Colon (tissue), 2 donors: ENCODE measurements around the gene NFKB1.
"Not testable (repeated sequence)": the region's sequence is repeated elsewhere in the genome, so short reads cannot be mapped to it uniquely, and the experiment has no call there.

Experiments used
- FAIRE-seq: peaks from 2 replicates; lab custom pipeline; 2012; peaks lifted over from hg19 to GRCh38; lab: Jason Lieb, UNC
- donor health status: control.
- donor health status: control.

Gene NFKB1

DNA sequence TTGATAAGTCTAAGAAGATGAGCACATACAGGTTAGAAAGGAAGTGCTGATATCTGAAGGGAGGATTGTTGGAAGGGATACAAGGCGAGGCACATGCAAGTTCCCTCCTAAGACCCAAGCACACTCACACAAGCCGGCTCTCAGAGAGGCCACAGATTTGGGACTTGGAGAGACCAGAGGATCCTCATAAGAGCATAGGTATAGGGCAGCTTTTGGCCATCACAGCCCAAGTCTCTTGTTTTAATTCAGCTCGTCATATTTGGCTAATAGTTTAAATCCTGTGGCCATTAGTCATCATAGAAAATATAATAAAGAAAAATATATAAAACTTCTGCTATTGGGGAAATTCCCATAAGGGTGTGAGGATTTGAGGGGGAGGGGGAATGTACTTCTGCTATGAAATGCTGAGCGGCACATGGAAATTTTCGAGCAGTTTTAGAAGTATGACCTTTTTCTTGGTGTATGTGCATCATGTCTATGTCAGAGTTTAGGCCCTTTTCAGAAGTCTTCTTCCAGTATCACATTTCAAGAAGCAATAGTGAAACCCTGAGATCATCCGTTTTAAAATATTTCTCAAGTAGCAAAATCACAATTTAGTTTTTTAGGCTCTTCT is 97.7 kb downstream of the NFKB1 start:
- no peak for FAIRE-seq

DNA sequence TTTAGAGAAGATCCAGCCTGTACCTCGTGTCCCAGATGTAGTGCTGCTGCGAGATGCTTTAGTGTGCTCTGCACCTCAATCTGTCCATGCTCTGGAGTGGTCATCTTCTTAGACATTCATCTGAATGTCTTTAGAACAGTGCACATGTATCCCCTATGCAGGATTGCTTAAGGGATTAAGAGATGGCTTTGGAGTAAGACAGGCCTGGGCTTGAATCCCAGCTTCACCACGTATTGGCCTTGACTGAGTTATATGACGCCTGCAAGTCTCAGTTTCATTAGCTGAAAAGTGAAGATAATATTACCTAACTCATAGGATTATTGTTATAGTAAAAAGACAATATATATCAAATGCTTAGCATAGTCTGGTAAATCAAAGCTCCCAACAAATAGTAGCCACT is 98.3 kb downstream of the NFKB1 start:
- no peak for FAIRE-seq

DNA sequence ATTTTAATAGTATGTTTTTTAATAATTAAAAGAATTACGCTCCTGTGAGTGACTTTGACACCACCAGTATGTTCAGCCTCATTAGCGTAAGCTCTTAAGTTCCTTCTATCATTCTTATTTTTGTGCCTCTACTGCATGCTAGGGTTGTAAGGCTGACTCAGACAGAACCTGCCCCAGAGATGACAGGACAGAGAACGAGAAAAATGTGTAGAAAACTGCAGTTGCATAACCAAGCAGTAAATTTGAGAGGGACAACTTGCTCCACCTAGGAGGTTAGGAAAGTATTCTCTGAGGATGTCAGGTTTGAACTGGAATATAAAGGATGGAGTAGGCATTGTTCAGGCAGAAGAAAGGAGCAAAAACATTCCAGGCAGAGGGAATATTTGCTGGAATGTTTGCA is 98.7 kb downstream of the NFKB1 start:
- no peak for FAIRE-seq

DNA sequence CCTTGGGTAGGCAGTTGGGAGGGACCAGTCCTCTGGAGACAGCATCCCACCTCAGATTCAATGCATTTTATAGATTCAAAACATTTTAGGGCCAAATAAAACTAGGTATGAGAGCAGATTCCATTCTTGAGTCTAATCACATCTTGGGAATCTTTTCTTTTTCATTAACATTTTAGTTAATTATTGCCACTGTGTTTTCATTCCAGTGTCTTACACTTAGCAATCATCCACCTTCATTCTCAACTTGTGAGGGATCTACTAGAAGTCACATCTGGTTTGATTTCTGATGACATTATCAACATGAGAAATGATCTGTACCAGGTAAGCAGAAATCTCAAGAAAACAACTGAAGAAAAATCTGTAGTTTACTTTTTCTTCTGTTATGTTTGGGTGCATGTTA is 99.5 kb downstream of the NFKB1 start:
- FAIRE-seq, result no peak

DNA sequence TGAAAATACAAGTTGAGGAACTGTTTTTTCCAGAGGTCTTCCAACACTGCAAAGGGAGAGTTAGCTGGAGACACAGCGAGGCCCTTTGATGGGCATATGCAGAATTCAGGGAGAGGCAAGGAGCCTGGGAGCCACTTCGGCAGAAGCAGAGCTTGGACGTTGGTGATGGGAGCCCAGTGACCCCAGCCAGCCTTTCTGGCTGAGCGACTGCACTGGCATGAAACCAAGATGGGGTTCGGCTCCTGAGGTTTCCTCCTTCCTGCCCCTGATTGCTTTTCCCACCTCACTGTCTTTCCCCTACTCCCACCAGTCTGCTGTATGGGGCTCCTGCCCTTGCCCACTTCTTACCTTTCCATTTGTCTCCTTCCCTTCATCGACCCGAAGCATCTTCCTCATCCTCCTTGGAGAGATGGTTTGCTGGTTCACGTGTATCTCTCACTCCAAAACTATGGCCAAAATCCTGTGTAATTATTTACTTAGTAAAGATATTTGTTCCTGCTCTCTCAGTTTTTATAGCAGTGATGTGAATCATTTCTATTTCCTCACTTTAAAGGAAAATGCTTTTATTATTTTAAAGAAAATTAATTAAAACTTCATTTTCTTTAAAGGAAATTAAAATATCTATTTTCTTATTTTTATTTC is 100.5 kb downstream of the NFKB1 start:
- FAIRE-seq, result no peak

DNA sequence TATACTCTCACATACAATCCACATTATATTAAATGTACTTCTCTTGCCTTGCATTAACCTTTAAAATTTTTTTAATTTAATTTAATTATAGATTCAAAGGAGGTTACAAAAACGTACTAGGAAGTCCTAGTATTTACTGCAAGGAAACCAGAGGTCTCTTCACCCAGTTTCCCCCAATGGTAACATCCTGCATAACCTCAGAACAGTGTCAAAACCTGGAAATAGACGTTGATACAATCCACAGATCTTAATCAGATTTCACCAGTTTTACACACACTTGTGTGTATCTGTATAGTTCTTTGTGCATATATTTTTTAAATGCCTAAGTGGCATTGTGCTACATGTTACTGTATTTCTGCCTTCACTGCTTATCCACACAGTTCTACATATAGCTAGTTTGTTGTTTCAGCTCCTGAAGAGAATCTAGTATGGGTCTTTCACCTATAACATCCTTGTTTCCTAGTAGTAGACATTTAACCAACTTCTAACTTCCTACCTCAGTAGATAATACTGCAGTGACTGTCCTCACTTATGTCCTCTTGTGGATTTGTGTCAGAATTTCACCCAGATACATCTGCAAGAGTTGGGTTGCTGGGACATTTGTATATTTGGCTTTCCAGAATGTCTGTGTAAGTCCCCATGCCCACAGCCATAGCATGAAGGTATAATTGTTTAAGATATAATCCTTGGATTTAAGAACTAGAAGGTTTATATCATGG is 103.2 kb downstream of the NFKB1 start:
- FAIRE-seq, result no peak

DNA sequence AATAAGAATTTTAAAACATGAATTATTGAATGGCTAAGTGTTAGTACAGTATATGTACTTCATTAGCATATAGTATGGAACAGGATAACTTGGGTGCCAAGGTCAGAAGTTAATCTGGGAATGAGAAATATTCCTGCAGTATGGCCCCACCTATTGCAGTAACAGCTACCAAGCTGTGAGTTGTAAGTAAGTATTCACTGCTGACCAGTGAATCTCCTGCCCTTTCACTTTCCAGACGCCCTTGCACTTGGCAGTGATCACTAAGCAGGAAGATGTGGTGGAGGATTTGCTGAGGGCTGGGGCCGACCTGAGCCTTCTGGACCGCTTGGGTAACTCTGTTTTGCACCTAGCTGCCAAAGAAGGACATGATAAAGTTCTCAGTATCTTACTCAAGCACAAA is 105.1 kb downstream of the NFKB1 start:
- FAIRE-seq, result no peak

DNA sequence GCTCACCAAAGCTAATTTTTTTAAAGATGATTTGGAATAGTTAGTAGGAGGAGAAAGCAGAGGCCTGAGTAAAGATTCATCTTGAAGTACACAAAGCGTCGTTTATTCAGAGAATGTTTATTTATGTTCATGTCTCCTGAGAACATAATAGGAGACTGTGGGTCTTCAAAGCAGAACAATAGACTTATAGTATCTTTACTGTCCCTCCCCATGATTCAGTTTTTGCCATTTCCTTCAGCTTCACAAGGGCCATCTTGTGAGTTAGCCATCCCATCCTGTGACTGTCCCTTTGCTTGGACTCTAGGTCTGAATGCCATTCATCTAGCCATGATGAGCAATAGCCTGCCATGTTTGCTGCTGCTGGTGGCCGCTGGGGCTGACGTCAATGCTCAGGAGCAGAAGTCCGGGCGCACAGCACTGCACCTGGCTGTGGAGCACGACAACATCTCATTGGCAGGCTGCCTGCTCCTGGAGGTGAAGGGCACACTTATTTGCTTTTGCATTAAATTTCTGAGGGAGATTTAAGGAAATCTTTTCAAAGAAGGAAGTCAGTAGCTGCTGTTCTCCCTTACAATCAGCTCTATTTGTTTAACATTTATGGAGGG is 105.8 kb downstream of the NFKB1 start:
- FAIRE-seq, result no peak

DNA sequence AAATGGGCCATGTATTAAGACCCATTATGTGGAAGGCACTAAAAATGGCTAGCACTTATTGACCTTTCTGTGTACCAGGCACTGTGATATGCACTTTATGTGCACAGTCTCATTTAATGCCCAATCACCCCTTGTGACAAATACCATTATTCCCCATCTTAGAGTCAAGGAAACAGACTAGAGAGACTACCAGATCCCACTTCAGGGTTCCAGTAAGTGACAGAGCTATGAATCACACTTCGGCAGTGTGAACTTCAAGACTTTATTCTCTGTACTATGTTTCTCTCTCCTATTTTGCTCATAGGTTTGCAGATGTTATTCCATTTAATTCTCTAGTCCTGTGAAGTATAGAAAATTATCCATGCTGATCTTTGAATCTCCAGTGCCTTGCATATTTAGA is 107.0 kb downstream of the NFKB1 start:
- FAIRE-seq, result no peak

DNA sequence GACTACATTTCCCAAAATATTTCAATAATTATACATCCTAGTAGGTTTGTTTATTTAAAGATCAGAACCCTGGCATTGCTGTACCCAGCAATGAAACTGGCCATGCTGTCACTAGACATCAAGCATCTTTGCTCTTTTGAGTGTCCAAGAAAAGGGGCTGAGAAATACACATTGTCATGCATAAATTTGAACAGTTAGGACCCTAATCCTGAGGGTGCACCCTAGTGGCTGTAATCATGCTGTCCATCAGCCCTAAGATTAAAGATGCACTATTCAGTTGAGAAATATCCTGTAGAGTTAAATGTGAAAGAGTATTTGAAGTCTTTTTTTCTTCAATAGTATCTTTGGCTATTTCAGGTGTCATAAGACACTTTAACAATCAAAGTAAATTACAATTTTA is 108.8 kb downstream of the NFKB1 start:
- FAIRE-seq, result no peak

DNA sequence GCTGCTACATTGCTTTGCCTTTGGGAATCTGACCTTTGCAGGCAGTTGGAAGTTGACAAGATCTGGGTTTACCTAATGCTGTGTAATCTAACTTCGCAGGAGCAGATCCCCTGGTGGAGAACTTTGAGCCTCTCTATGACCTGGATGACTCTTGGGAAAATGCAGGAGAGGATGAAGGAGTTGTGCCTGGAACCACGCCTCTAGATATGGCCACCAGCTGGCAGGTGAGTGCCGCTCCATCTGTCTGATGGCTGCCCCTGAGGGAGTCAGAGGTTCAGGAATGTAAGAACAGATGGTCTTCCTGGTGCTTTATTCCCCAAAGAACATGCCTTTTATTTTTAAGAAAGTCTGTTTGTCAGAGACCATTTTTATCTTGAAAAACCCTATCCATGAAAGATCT is 109.3 kb downstream of the NFKB1 start:
- no peak for FAIRE-seq

DNA sequence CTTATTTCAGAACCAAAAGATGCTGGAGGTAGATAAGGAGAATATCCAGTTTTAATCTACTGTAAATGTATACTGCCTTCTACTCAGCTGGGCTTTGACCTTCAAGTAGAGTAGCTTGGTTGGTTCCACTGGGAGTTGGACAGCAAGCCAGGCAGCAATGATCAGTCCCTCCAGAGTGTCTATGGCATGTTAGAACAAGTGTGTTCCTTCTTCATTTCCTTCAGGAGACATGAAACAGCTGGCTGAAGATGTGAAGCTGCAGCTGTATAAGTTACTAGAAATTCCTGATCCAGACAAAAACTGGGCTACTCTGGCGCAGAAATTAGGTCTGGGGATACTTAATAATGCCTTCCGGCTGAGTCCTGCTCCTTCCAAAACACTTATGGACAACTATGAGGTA is 111.1 kb downstream of the NFKB1 start:
- no peak for FAIRE-seq

DNA sequence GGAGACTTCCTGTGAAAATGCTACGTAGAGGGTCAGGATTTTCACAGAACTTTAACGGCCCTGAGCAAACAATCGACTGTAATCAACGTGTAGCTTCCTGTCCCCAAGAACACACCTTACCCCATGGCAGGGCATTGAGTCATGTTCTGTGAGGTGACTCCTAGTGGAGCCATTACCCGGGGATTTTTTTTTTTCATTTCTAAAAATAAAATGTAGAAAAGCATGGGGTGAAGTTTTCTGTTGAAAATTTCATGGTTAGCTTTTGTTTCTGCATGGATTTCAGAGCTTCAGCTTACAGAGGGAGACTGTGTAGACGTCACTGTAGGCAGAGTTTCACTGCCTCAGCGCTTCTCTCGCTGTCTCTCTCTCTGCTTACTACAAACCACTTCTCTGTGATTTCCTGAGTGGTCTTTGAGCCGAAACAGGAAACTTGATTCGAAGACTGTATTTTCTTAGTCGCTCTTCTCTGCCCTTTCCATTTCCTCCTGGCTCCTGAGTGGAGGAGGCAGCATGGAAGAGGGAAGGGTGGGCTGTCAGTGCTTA is 111.7 kb downstream of the NFKB1 start:
- FAIRE-seq, result no peak

DNA sequence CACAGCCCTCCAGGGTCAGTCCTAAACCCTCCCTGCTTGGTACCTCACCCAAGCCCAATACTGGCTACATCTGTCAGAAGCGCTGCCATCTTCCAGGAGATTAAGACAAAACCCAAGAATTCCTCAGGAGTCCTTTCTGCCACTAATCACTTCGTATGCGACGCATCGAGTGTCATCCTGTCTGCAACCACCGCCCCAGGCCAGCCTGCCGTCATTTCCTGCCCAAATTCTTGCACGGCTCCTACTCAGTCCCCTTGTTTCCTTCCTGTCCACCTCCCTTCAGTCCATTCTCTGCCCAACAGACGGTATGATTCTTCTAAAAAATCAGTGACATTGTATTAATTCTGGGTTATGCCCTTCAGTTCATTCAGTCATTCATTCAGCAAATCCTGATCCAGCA is 113.6 kb downstream of the NFKB1 start:
- FAIRE-seq, result no peak

DNA sequence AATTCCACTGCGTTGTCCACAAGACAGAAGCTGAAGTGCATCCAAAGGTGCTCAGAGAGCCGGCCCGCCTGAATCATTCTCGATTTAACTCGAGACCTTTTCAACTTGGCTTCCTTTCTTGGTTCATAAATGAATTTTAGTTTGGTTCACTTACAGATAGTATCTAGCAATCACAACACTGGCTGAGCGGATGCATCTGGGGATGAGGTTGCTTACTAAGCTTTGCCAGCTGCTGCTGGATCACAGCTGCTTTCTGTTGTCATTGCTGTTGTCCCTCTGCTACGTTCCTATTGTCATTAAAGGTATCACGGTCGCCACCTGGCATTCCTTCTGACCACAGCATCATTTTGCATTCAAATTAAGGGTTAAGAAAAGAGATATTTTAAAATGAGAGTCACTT is 115.5 kb downstream of the NFKB1 start:
- no peak for FAIRE-seq

DNA sequence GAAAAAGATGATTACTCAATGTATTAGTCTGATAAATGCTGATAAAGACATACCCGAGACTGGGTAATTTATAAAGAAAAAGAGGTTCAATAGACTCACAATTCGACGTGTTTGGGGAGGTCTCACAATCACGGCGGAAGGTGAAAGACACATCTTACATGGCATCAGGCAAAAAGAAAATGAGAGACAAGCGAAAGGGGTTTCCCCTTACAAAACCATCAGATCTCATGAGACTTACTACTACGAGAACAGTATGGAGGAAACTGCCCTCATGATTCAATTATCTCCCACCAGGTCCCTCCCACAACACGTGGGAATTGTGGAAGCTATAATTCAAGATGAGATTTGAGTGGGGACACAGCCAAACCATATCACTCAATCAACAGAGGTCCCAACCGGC is 117.9 kb downstream of the NFKB1 start:
- not testable (repeated sequence) for FAIRE-seq

DNA sequence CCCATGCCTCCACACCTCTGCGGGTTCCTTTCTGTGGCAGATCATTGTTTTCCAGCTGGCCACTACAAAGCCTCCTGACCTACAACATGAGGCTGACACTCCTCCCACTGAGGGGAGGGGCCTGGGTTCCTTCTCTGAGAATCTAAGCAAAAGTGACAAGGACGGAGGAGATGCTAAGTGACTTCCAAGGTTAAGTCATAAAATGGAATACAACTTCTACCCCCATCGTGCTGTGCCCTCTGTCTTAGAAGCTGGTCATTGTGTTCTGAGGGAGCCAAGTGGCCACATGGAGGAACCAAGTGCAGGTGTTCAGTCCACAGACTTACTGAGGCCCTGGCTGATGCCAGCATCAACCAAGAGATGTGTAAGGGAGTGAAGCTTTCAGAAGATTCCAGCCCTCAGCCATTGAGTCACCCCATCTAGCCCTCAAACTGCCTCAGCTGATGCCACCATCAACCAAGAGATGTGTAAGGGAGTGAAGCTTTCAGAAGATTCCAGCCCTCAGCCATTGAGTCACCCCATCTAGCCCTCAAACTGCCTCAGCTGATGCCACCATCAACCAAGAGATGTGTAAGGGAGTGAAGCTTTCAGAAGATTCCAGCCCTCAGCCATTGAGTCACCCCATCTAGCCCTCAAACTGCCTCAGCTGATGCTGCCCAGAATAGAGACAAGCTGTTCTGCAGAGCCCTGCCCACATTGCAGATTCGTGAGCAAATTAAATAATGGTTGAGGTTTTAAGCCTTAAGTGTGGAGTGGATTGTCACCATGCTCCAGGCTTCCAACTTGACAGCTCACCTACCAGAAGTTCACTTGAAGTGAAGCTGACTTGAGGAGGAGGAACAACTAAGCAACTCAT is 118.8 kb downstream of the NFKB1 start:
- not testable (repeated sequence) for FAIRE-seq

DNA sequence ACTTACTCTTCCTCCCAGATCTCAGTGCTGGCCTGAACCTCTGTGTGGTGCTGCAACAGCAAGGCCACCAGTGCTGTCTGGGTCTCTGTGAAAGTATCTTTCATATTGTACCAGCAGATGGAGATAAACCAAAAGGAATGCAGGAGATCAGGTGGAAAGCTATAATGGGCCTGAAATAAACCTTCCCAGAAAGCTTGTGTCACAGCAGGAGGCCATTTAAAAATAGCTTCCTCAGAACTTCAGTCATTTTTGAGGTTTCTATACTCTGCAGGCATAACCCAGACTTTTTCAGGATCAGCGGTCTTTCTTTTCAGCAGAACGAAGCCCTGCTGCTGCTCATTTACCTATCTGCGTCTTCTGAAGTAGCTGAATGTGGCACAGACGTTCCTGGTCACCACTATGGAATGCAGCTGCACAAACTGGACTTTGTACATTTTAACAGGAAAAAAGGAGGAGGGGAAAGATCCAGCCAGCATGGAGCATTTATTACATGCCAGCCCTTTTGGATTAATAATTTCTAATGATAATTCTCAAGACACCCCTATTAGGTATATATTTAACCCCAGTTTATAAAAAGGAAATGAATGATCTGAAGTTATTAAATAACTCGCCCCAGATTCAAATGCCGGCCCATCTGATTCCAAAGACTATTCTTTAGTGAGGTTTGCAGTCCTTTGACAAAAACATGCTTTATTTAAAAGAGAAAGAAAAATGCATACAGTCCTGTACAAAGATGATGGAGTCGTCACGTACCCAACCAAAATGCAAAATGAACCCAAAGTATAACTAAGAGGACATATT is 119.7 kb downstream of the NFKB1 start:
- no peak for FAIRE-seq

DNA sequence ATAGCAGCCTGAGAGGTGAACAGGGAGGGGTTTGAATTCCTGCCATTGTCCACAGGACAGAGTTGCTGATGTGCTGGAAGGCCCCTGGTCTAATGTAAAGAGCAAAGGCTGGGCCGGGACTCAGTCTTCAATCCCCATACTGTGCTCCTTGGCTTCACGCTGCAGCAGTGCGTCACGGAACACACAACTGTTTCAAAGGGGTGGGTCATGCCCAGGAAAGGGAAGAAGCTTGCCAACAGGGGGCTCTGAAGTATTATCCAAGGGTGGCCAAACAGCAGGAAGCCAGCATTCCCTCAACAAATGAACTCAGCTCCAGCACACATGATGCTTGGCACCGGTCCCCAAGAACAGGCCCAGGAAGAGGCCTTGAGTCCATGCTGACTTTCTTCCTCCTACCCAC is 122.5 kb downstream of the NFKB1 start:
- no peak for FAIRE-seq

DNA sequence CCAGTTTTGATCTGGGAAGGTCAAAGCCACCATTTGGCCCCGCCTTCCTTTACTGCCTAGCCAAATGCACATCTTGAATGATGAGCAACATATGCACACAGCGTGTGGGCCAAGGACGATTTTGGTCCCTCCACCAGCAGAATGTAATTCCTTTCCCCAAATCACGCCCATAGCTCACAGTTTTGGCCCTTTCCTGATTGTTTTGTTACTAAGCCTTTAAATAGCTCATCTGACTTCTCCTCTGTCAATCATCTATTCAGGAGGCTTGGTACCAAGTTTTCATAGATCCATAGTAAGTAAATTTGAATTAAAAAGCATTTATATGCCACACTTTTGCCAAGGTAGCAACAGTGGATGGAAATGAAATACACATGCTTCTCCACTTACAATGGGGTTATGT is 123.3 kb downstream of the NFKB1 start:
- FAIRE-seq, result no peak

DNA sequence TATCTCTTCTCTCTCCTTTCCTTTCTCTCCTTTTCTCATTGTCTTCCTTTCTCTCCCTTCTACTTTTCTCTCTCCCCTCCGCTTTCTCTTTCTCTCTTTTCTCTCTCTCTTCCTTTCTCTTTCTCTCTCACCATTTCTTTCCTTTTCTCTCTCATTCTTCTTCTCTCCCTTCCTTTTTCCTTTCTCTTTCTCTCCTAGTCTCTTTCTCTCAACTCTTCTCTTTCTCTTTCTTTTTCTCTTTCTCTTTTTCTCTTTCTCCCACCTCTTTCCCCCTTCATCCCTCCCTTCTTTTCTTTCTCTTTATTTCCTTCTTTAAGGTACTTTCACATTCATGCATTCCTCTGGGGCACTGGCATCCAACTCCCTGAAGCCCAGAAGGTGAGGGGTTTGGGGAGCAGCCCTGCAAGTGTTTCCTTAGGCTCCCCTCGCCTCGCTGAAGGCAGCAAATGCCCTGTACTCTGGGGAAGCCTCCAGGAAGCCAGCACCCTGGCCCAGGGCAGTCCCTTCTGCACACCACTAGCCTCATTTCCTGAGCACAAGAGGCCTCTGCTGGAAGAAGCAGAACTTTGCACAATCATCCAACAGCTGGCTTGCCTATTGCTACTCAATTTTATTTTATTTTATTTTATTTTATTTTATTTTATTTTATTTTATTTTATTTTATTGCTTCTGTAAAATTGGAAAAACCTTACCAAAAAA is 124.2 kb downstream of the NFKB1 start:
- FAIRE-seq, result no peak
